GM19023 (cell line): Measurements from ENCODE around the gene FGF7.
"Not testable (repeated sequence)": the region's sequence is repeated elsewhere in the genome, so short reads cannot be mapped to it uniquely, and the experiment has no call there.

ENCODE experiments used
- ATAC-seq: cut with Tn5 transposase; IDR thresholded peaks from one replicate; pipeline ENCODE4 v1.9.1; 2021; ENCODE audit warnings: mild to moderate bottlenecking, moderate library complexity; ENCODE audit not compliant: unreplicated experiment

The FGF7 gene

DNA sequence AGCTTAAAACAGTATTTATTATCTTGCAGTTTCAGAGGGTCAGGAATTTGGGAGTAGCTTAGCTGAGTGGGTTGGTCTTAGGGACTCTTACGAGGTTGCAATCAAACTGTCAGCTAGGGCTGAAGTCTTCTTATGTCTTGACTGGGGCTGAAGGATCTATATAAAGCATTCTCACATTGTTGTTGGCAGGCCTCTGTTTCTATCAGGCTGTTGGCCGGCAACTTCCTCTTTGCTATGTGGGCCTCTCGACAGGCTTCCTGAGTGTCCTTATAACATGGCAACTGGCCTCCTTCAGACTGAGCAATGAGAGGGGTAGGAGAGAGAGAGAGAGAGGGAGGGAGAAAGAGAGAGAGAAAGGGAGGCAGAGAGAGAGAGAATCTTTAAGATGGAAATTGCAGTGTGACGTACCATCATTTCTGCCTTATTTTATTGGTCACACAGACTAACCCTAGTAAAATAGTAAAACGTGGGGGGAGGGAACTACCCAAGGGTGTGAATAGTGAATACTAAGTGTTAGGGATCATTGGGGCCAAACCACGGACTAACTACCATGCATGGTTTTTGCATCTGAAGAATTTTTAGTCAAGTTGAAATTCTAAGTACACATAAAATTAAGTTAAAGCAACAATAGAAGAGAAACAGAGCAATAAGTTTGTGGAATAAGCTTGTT is 16.1 kb downstream of the FGF7 start:
- peak; percentile 85 for ATAC-seq

- ATAC-seq: no peak
These were observed 16.8 kb downstream of the FGF7 start for GRCh38 chr15:49439678-49440395.

- no peak for ATAC-seq
These were observed 18.3 kb downstream of the FGF7 start for GRCh38 chr15:49441356-49441755.

DNA sequence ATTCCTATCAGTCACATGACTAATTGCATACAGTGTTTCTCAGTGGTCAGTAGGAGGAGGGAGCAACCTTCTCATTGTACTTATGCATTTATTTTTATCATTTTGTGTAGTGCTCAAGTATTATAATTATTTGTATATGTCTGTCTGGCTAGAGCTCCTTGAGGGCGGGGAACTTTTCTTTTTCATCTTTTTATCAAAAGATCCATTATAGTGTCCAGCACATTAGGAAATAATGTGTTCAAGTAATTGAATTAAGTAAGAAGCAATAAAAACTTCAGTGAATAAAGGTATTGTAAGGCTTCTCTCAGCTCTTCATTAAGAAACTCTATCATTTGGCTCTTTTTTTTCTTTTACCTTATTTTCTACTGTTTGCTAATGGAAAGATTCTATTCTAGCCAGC is 18.8 kb downstream of the FGF7 start:
- no peak for ATAC-seq

GRCh38 chr15:49452595-49452994 is 29.6 kb downstream of the FGF7 start:
- no peak for ATAC-seq

DNA sequence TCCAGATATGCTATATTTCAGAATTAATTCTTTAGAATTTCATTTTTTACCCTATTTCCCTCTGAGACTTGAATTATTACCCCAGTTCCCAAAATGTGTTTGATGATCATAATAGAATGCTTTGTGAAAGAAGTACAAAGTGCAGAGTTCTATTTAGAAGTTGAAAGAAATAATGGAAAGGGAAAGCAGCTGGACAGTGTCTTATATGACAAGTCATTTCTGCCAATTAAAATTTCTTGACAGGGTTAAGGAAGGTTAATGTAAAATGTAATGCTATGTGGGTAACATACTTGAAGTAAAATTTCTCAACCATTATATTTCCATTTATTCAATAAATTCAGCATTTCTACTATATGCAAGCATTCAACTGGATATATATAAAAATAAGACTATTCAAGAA is 33.1 kb downstream of the FGF7 start:
- no peak for ATAC-seq

- ATAC-seq: no peak
These were observed 35.1 kb downstream of the FGF7 start for GRCh38 chr15:49458145-49458544.

- no peak for ATAC-seq
These were observed 37.4 kb downstream of the FGF7 start for GRCh38 chr15:49460411-49460941.

DNA sequence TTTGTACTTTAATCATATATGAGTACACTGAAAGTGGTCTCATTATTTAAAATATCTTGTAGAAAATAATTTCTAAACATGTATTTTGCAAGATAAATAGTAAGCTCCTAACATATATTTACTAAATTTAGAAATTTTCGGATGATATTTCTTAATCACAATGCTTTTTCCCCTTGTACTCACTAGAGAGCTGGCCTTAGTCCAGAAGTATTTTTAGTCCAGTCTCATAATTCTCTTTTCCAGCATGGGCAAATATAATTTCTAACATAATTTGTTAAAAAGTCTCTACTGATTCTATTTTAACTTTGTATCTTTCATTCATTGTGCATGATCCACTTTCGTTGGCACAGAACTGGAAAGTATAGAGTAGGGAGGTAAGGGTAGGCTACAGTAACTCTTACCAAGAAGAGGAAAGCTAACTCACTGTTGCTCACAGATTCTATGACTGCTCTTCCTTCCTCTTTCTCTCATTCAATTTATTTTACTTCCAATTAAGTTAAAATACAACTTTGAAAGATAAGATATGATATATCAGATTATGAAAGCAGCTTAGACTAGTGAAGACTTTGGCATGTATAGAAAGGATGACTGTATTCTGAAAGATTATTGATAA is 39.3 kb downstream of the FGF7 start:
- ATAC-seq: no peak

DNA sequence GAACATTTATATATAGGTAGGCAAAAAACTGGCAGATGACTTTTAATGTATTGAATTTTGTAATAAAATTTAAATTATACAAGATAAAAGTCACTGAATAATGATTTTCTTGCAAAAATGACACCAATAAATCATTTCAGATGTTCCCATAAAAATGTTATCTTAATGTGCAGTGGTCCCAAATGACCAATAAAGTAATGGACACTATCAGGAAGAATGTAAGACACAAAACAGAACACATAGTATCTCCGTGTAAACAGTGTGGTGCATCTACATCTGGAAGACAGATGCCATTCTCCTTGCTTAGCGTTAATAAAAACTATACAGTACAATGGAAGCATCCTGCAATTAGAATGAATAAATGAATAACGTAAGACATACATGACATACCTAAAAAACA is 41.5 kb downstream of the FGF7 start:
- ATAC-seq: no peak

GRCh38 chr15:49466119-49466518 is 43.1 kb downstream of the FGF7 start:
- no peak for ATAC-seq

DNA sequence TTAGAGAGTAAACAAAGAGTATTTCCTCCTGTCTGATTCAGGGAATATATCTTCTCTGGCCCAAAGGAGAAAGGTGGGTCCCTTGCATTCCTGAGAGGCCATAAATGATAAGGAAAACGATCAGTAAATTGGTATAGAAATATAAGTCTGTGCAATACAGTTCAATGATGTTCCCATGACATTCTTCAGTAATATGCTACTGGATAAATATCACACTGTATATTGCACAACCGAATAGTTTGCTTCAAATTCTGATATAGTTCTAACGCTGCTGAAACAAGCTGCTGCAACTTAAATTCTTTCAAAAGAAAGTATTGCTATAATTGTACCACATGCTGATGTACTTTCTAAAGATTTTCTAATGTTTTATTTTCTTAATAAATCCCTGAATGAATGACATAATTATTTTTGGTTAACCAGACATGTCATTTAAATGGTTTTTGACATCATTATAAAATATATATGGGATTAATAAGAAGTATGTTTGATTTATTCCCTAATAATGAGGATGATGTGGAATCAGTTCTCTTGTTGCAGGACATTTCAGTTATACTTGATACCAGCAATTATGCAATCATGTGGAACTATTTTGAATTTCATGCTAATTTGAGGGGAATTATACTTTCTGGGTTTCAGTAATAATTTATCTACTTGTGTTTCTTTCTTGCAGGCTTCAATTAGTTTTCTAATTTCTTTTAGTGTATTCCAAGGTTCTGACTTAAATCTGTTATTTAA is 44.9 kb downstream of the FGF7 start:
- no peak for ATAC-seq

DNA sequence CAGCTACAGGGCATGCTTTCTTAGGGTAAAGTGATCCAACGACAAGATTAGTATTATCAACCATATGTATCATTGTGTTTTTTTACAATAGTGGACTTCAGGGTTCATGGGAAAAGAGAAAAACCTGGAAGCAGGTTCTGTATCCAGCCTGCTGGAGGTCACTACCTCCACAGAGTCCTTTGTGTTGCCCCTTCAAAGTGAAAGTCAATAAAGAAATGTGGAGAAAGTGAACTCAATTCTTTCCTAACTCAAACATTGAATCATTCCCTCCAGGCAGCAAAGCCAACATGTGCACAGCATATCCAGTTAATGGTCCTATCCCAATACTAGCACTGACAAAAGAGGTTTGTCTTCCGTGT is 45.4 kb downstream of the FGF7 start:
- no peak for ATAC-seq

GRCh38 chr15:49471248-49471647 is 48.2 kb downstream of the FGF7 start:
- not testable (repeated sequence) for ATAC-seq

- no peak for ATAC-seq
These were observed 48.7 kb downstream of the FGF7 start for GRCh38 chr15:49471733-49472132.

- no peak for ATAC-seq
These were observed 49.3 kb downstream of the FGF7 start for GRCh38 chr15:49472338-49472737.

DNA sequence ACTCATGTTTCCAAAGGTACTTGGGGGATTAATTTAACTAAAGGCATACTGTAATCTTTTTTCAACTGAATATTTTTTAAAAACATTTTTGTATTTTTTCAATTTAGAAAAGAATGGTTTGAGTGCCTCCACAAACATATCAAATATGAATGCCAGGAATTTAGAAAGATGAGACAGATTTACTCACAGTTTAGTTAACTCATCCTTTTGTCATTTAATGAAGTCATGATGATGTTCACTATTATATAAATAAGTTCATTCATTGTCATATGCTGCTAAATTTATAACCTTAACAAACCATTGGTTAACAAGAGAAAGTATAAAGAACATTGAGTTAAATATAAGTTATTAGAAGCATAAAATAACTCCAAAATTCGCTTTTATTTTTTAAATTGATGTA is 50.0 kb downstream of the FGF7 start:
- ATAC-seq: no peak

DNA sequence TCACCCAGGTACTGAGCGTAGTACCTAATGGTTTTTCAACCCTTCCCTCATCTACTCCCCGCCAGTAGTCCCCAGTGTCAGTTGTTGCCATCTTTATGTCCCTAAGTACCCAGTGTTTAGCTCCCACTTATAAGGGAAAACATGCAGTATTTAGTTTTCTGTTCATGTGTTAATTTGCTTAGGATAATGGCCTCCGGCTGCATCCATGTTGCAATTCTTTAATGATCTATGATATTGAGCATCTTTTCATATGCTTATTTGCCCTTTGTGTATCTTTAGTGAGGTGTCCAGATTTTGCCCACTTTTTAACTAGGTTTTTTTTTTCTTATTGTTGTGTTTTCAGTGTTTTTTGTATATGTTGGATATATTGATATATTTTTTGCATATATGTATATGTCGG is 55.0 kb downstream of the FGF7 start:
- ATAC-seq: not testable (repeated sequence)

DNA sequence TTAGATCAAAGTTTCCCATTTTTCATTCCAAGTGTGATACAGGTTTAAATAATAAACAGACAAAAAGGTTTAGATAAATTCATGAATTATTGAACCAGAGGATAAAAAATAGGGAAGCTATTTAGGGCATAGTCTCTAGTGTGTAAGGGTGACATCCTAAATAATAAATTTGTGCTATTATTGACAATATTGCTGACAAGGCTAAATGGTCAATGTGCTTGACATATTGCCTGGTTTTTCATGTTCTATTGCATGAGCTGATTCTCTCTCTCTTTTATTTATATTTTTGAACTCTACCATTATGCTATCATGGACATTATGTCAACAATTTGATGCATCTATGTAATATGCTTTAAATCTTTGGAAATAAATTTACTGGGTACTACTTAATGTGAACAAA is 55.9 kb downstream of the FGF7 start:
- not testable (repeated sequence) for ATAC-seq

DNA sequence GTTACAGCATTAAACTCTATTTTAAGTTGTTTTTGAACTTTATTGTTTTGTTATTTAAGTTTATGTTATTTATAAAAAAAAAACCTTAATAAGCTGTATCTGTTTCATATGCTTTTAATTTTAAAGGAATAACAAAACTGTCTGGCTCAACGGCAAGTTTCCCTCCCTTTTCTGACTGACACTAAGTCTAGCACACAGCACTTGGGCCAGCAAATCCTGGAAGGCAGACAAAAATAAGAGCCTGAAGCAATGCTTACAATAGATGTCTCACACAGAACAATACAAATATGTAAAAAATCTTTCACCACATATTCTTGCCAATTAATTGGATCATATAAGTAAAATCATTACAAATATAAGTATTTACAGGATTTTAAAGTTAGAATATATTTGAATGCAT is 62.4 kb downstream of the FGF7 start:
- ATAC-seq: not testable (repeated sequence)

GRCh38 chr15:49490966-49491365 is 67.9 kb downstream of the FGF7 start:
- ATAC-seq: no peak
